Mesenchymal stem cell (in vitro differentiated cells and primary cell): ENCODE data around the gene TMEM8B.

Experiments used
- DNase-seq: peaks from one replicate; pipeline ENCODE4 v3.0.0-alpha.2; 2013
- H2AFZ ChIP-seq: one replicate; pipeline ENCODE4 v1.6.1; 2013; ENCODE audit warnings: low read depth, mild to moderate bottlenecking, control low read depth, inconsistent platforms, low read length, moderate library complexity
- H2AK5ac ChIP-seq: 2 replicates; pipeline ENCODE4 v1.6.1; 2013; ENCODE audit warnings: low read length, moderate library complexity, mild to moderate bottlenecking, inconsistent platforms; ENCODE audit not compliant: severe bottlenecking
- H2BK120ac ChIP-seq: one replicate; pipeline ENCODE4 v1.6.1; 2013; ENCODE audit warnings: low read depth, mild to moderate bottlenecking, inconsistent platforms, low read length, moderate library complexity
- H2BK12ac ChIP-seq, 2 experiments: one replicate each; pipeline ENCODE4 v1.6.1; 2013; ENCODE audit warnings: inconsistent platforms in 2 of 2, low read length in 2 of 2, mild to moderate bottlenecking in 2 of 2, moderate library complexity in 2 of 2, control low read depth in 1 of 2
- H2BK15ac ChIP-seq: one replicate; pipeline ENCODE4 v1.6.1; 2013; ENCODE audit warnings: mild to moderate bottlenecking, low read depth, inconsistent platforms; ENCODE audit not compliant: poor library complexity, severe bottlenecking
- H2BK5ac ChIP-seq: 2 replicates; pipeline ENCODE4 v1.6.1; 2013; ENCODE audit warnings: low read depth, mild to moderate bottlenecking, low read length, control low read depth, inconsistent platforms; ENCODE audit not compliant: poor library complexity, severe bottlenecking
- H3K14ac ChIP-seq, 2 experiments: one replicate each; pipeline ENCODE4 v1.6.1; 2013; ENCODE audit warnings: inconsistent platforms in 2 of 2, low read length in 2 of 2, control low read depth in 1 of 2, mild to moderate bottlenecking in 1 of 2, moderate library complexity in 1 of 2
- H3K18ac ChIP-seq, 2 experiments: one replicate each; pipeline ENCODE4 v1.6.1; 2013; ENCODE audit warnings: inconsistent platforms in 2 of 2, low read length in 2 of 2, control low read depth in 1 of 2, low read depth in 1 of 2, mild to moderate bottlenecking in 1 of 2
- H3K23ac ChIP-seq, 2 experiments: one replicate each; pipeline ENCODE4 v1.6.1; 2013; ENCODE audit warnings: inconsistent platforms in 2 of 2, low read length in 2 of 2, mild to moderate bottlenecking in 2 of 2, moderate library complexity in 2 of 2, control low read depth in 1 of 2
- H3K27ac ChIP-seq: 2 replicates; pipeline ENCODE4 v1.5.1; 2013; ENCODE audit warnings: mild to moderate bottlenecking, moderate library complexity, low read length, control low read depth, inconsistent platforms; ENCODE audit not compliant: poor library complexity, severe bottlenecking
- H3K27me3 ChIP-seq, 2 experiments: 2 replicates each; pipeline versions ENCODE4 v1.6.1 to v1.7.0; 2013; ENCODE audit warnings: low read length in 2 of 2, mild to moderate bottlenecking in 2 of 2, moderate library complexity in 2 of 2, control low read depth in 1 of 2, inconsistent platforms in 1 of 2; ENCODE audit not compliant: control insufficient read depth in 1 of 2, insufficient read depth in 1 of 2
- H3K36me3 ChIP-seq, 2 experiments: 2 replicates each; pipeline versions ENCODE4 v1.6.1 to v1.7.0; 2013; ENCODE audit warnings: low read length in 2 of 2, control low read depth in 1 of 2, inconsistent platforms in 1 of 2, low read depth in 1 of 2, mild to moderate bottlenecking in 1 of 2; ENCODE audit not compliant: insufficient read depth in 2 of 2, control insufficient read depth in 1 of 2
- H3K4ac ChIP-seq, 2 experiments: one replicate each; pipeline ENCODE4 v1.6.1; 2013; ENCODE audit warnings: inconsistent platforms in 2 of 2, low read length in 2 of 2, mild to moderate bottlenecking in 2 of 2, moderate library complexity in 2 of 2, control low read depth in 1 of 2, low read depth in 1 of 2
- H3K4me1 ChIP-seq: 2 replicates; pipeline ENCODE4 v1.6.1; 2013; ENCODE audit warnings: low read depth, low read length, control low read depth; ENCODE audit not compliant: control insufficient read depth, insufficient read depth
- H3K4me2 ChIP-seq: 2 replicates; pipeline ENCODE4 v1.6.1; 2013; ENCODE audit warnings: low read length, mild to moderate bottlenecking, inconsistent platforms; ENCODE audit not compliant: poor library complexity, severe bottlenecking
- H3K4me3 ChIP-seq, 2 experiments: 2 replicates each; pipeline versions ENCODE4 v1.5.1 to v1.7.0; 2013; ENCODE audit warnings: low read length in 2 of 2, mild to moderate bottlenecking in 2 of 2, control low read depth in 1 of 2, low read depth in 1 of 2; ENCODE audit not compliant: insufficient read depth in 1 of 2
- H3K79me1 ChIP-seq: replicated peaks from 2 replicates; pipeline ENCODE4 v1.6.1; 2013; ENCODE audit warnings: mild to moderate bottlenecking, control low read depth, low read length, inconsistent platforms; ENCODE audit not compliant: poor library complexity, severe bottlenecking
- H3K9ac ChIP-seq: 2 replicates; pipeline ENCODE4 v1.7.0; 2013; ENCODE audit warnings: mild to moderate bottlenecking, low read length, moderate library complexity
- H3K9me3 ChIP-seq: 2 replicates; pipeline ENCODE4 v1.7.0; 2013; ENCODE audit warnings: mild to moderate bottlenecking, low read length; ENCODE audit not compliant: control insufficient read depth
- H4K8ac ChIP-seq: one replicate; pipeline ENCODE4 v1.6.1; 2013; ENCODE audit warnings: inconsistent platforms, mild to moderate bottlenecking, low read length, moderate library complexity
- H4K91ac ChIP-seq: one replicate; pipeline ENCODE4 v1.6.1; 2013; ENCODE audit warnings: mild to moderate bottlenecking, low read length, inconsistent platforms
- WGBS: methylation state at CpG from one replicate; pipeline ENCODE4 v1.1.7; 2013; ENCODE audit warnings: mixed read lengths; 5-methylcytosine and 5-hydroxymethylcytosine counted together

TMEM8B gene

DNA sequence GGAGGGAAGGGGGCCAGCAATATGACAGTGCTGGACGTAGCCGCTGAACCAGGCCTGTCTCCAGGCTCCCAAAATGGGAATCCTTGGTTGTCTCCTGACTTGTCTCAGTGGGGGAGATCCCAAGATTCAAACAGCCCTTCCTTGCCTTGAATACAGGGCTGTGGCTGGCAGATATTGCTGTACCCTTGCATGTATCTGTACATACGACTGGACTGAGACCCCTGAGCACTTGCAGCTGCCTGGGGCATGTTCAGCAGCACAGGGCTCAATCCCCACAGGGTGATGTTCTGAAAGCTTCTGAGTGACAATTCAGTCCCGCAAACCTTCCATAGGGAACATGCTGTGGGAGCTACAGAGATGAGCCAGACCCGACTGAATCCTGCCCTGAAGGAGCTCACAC lies 27.9 kb downstream of the TMEM8B start:
- 88% methylated on average over 5 of the region's 5 CpGs for WGBS
- Histone ChIP-seq H2AFZ (no peak overlapping the region), H3K9ac (no peak overlapping the region), H3K9me3 (no peaks in the 10 kb centered on the region), H2AK5ac (no peak overlapping the region), H3K23ac (no peak overlapping the region), H2BK15ac (no peak overlapping the region), H3K4me3 (no peak overlapping the region), H3K14ac (no peak overlapping the region), H2BK120ac (no peak overlapping the region), H3K36me3 (peaks cover 7 to 12% of the 10 kb centered on the region in 2 experiments), H2BK5ac (no peak overlapping the region), H3K18ac (no peak overlapping the region), H3K4ac (no peak overlapping the region), H3K79me1 (no peaks in the 10 kb centered on the region), H2BK12ac (no peak overlapping the region), H3K27ac (no peak overlapping the region), H4K91ac (no peak overlapping the region), H3K27me3 (peaks cover 21 to 46% of the 10 kb centered on the region in 2 experiments), H3K4me1 (no peaks in the 10 kb centered on the region), H4K8ac (no peak overlapping the region), H3K4me2 (no peak overlapping the region)
- no peak for DNase-seq

DNA sequence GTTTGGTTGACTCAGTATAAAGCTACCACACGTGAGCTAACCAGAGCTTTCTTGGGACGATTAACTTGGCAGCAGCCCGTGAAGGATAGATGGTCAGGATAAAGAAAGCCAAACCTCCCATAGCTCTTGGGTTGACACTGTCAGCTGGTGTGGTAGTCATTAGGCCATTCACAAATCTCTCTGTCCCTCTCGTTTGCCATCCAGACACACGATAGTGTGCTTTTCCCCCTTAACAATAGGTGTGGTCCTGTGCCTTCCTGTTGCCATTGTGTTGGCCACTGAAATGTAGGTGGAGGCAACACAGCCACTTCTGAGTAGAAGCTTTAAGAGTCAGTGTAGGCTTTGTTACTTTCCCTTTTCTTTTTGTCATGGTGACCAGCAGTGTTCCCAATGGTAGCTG lies 29.4 kb downstream of the TMEM8B start:
- Histone ChIP-seq H2BK120ac (no peak overlapping the region), H3K79me1 (no peaks in the 10 kb centered on the region), H3K4me3 (no peak overlapping the region), H3K27ac (no peak overlapping the region), H3K4me1 (no peaks in the 10 kb centered on the region), H4K8ac (no peak overlapping the region), H4K91ac (no peak overlapping the region), H2BK12ac (no peak overlapping the region), H3K4me2 (no peak overlapping the region), H3K9ac (no peak overlapping the region), H3K14ac (no peak overlapping the region), H2BK5ac (no peak overlapping the region), H3K18ac (no peak overlapping the region), H3K4ac (no peak overlapping the region), H2BK15ac (no peak overlapping the region), H2AFZ (no peak overlapping the region), H3K23ac (no peak overlapping the region), H2AK5ac (no peak overlapping the region), H3K9me3 (no peaks in the 10 kb centered on the region), H3K36me3 (peaks cover 0 to 5% of the 10 kb centered on the region in 2 experiments), H3K27me3 (peaks cover 37 to 61% of the 10 kb centered on the region in 2 experiments)
- no peak for DNase-seq
- WGBS: 92% methylated on average over 5 of the region's 5 CpGs

GRCh38 chr9:35859310-35859989 lies 30.4 kb downstream of the TMEM8B start:
- 84% methylated on average over 16 of the region's 16 CpGs for WGBS
- no peak overlapping the region for H4K91ac ChIP-seq
- H2BK120ac ChIP-seq: no peak overlapping the region
- H2BK15ac ChIP-seq: no peak overlapping the region
- no peak overlapping the region for H3K4me2 ChIP-seq
- no peak for DNase-seq
- H2AFZ ChIP-seq: no peak overlapping the region
- no peak overlapping the region for H3K27ac ChIP-seq
- no peak overlapping the region for H3K14ac ChIP-seq
- H4K8ac ChIP-seq: no peak overlapping the region
- no peak overlapping the region for H2BK12ac ChIP-seq
- H3K4me3 ChIP-seq: no peak overlapping the region
- H3K18ac ChIP-seq: no peak overlapping the region
- H3K27me3 ChIP-seq: peaks cover 45 to 62% of the 10 kb centered on the region in 2 experiments
- H3K9me3 ChIP-seq: no peaks in the 10 kb centered on the region
- H3K9ac ChIP-seq: no peak overlapping the region
- no peaks in the 10 kb centered on the region for H3K4me1 ChIP-seq
- H3K4ac ChIP-seq: no peak overlapping the region
- no peak overlapping the region for H2AK5ac ChIP-seq
- no peaks in the 10 kb centered on the region for H3K79me1 ChIP-seq
- H3K23ac ChIP-seq: no peak overlapping the region
- no peaks in the 10 kb centered on the region for H3K36me3 ChIP-seq
- H2BK5ac ChIP-seq: no peak overlapping the region

- H3K27me3 ChIP-seq: peaks cover 50 to 66% of the 10 kb centered on the region in 2 experiments
These were observed 30.9 kb downstream of the TMEM8B start for GRCh38 chr9:35859990-35860339.

More at GRCh38 chr9:35859990-35860339, 30.9 kb downstream of the TMEM8B start:
- Histone ChIP-seq H2AK5ac (no peak overlapping the region), H2BK5ac (no peak overlapping the region), H2AFZ (no peak overlapping the region), H3K9me3 (no peaks in the 10 kb centered on the region), H3K4me1 (no peaks in the 10 kb centered on the region), H3K4me2 (no peak overlapping the region), H3K23ac (no peak overlapping the region), H3K18ac (no peak overlapping the region), H3K79me1 (no peaks in the 10 kb centered on the region), H3K36me3 (no peaks in the 10 kb centered on the region), H3K4ac (no peak overlapping the region), H3K9ac (no peak overlapping the region), H3K4me3 (no peak overlapping the region), H3K14ac (no peak overlapping the region), H4K8ac (no peak overlapping the region), H2BK12ac (no peak overlapping the region), H4K91ac (no peak overlapping the region), H2BK15ac (no peak overlapping the region), H2BK120ac (no peak overlapping the region), H3K27ac (no peak overlapping the region)
- 72% methylated on average over 2 of the region's 3 CpGs for WGBS
- no peak for DNase-seq
